Right lobe of liver (tissue), 4 donors: ENCODE measurements around the gene ALPK1.

Experiments used
- CTCF ChIP-seq, 4 donors: fragments of 200-600 bp in 3 of 4; fragments of 450-650 bp in 1 of 4; IDR thresholded peaks; one replicate each; pipeline versions ENCODE4 v1.5.1 to v1.8.0; 2016 to 2022; ENCODE audit warnings: antibody characterized with exemption in 4 of 4, mild to moderate bottlenecking in 2 of 4
- POLR2A ChIP-seq: fragments of 450-650 bp; IDR thresholded peaks from one replicate; pipeline ENCODE4 v1.6.1; 2017; ENCODE audit warnings: antibody characterized with exemption, mild to moderate bottlenecking
- donor health status: DM: no; HTN: no; CAD: no.
- donor health status: DM: no; HTN: no; CAD: no.
- donor health status: DM: no; HTN: yes; CAD: no.

GRCh38 chr4:112378243-112378620 lies 81.1 kb downstream of the ALPK1 start:
- TF ChIP-seq CTCF (IDR thresholded peaks at IDR 0.05) (no peak), POLR2A (no peak)
